K562 (cell line): ENCODE measurements around the gene PLEKHA8. TPM values are rescaled to one million over a fixed set of nuclear protein-coding genes. Genes with fewer than 3 reads are reported as not detected.
A peak's percentile ranks its signal among the peaks of the same experiment; 100 is the strongest.

Experiments
- AFF4 ChIP-seq: sonication (generic); formaldehyde crosslinking; IDR thresholded peaks from 2 replicates; pipeline ENCODE4 v1.8.0; 2023; ENCODE audit warnings: mild to moderate bottlenecking, missing genetic modification reagents
- BCL6 ChIP-seq: fragments of 250-450 bp; sonication (Bioruptor Pico); IDR thresholded peaks from 2 replicates; pipeline ENCODE4 v1.4.0; 2020
- CREB3 ChIP-seq: fragments of 450-650 bp; conservative IDR thresholded peaks from 2 replicates; pipeline ENCODE4 v1.6.1; 2016; ENCODE audit warnings: missing genetic modification characterization, low read depth, mild to moderate bottlenecking, missing compliant biosample characterization, moderate library complexity
- CTCF ChIP-seq, 3 experiments: IDR thresholded peaks in 2 of 3; conservative IDR thresholded peaks in 1 of 3; 2 replicates each; pipeline ENCODE4 v1.5.1; 2011 to 2012; ENCODE audit warnings: low read length in 3 of 3, mild to moderate bottlenecking in 3 of 3, control low read depth in 2 of 3, improper control_type of control experiment in 1 of 3, inconsistent platforms in 1 of 3, low read depth in 1 of 3, mixed read lengths in 1 of 3, moderate library complexity in 1 of 3; ENCODE audit not compliant: insufficient read depth in 2 of 3
- KAT2B ChIP-seq: IDR thresholded peaks from one replicate; pipeline ENCODE4 v1.6.1; 2012; ENCODE audit warnings: low read depth, mild to moderate bottlenecking, control low read depth, inconsistent platforms, low read length, moderate library complexity
- MAX ChIP-seq: sonication (generic); formaldehyde crosslinking; IDR thresholded peaks from 2 replicates; pipeline ENCODE4 v1.9.0; 2022; ENCODE audit warnings: mild to moderate bottlenecking, missing genetic modification reagents
- NCOA1 ChIP-seq: fragments of 450-650 bp; IDR thresholded peaks from 2 replicates; pipeline ENCODE4 v1.6.1; 2016; ENCODE audit warnings: low read depth
- RBM25 ChIP-seq: fragments of 200-400 bp; formaldehyde crosslinking; IDR thresholded peaks from 2 replicates; pipeline ENCODE4 v1.6.1; 2018; ENCODE audit warnings: low read length, low read depth, moderate library complexity; ENCODE audit not compliant: severe bottlenecking
- REST ChIP-seq, 2 experiments: fragments of 450-650 bp; formaldehyde crosslinking in 1 of 2; IDR thresholded peaks; 2 replicates each; pipeline versions ENCODE4 v1.4.0 to v1.6.1; 2014 to 2020; ENCODE audit warnings: mild to moderate bottlenecking in 2 of 2, borderline replicate concordance in 1 of 2, low read depth in 1 of 2
- TCF15 ChIP-seq: fragments of 250-450 bp; sonication (Bioruptor Pico); IDR thresholded peaks from 2 replicates; pipeline ENCODE4 v1.8.0; 2022; ENCODE audit warnings: moderate library complexity, mild to moderate bottlenecking, inconsistent platforms
- polyA plus RNA-seq, 8 experiments: library from polyadenylated mRNA; depleted of rRNA in 4 of 8; stranded (reverse) in 5 of 8; unstranded in 3 of 8; fragments of >200 nt; fragmentation: Nextera tagmentation in 2 of 8; fragmentation: Illumina TruSeq in 1 of 8; extraction: Ambion mirVana in 2 of 8; extraction: Trizol in 1 of 8; gene quantifications; 2 replicates each; pipeline versions ENCODE4 v1.2.1 to v1.2.3, GENCODE V29; 2011 to 2014; ENCODE audit warnings: inconsistent platforms in 1 of 8, missing spikeins in 1 of 8
- total RNA-seq, 7 experiments: library from RNA; depleted of rRNA in 6 of 7; stranded (reverse); fragments of >200 nt in 6 of 7; fragmentation: Illumina TruSeq in 2 of 7; extraction: Trizol in 2 of 7; gene quantifications; 2 replicates each; pipeline versions ENCODE4 v1.2.1 to v1.2.3, GENCODE V29; 2011 to 2021; ENCODE audit warnings: low replicate concordance in 1 of 7

The PLEKHA8 gene
- total and polyA plus RNA-seq, 9 of the 15 experiments (the other 6 are each of a cell fraction or from before 2014, with no cell fraction given): 3.2 to 16.3 (median 11.8) TPM

- TF ChIP-seq REST (IDR thresholded peaks at IDR 0.05; ENCODE audit: borderline replicate concordance): peak; percentile 70
- TF ChIP-seq REST (CRISPR knock-in tag; IDR thresholded peaks at IDR 0.05; ENCODE audit: low read depth): no peak
- no peak for TF ChIP-seq CTCF (IDR thresholded peaks at IDR 0.05 in 2 of 3, conservative IDR thresholded peaks at IDR 0.05 in 1 of 3; ENCODE audit: insufficient read depth in 2 of 3, low read depth in 1 of 3, low read length in 3 of 3)
- no peak for TF ChIP-seq KAT2B
- TF ChIP-seq BCL6 (CRISPR knock-in tag): no peak
- no peak for TF ChIP-seq TCF15 (CRISPR knock-in tag)
- 0 out of 2 replicates have a peak, but pooled peaks have one; percentile 26 for TF ChIP-seq AFF4 (CRISPR knock-in tag)
- TF ChIP-seq RBM25: peak; percentile 93
- no peak for TF ChIP-seq CREB3 (tag)
- TF ChIP-seq NCOA1: no peak
- no peak for TF ChIP-seq MAX (CRISPR knock-in tag)
Observed at GRCh38 chr7:30134611-30135300, 106.5 kb downstream of the PLEKHA8 start, which contains the start of gene MTURN (continued).
